A673 (cell line): ENCODE data around the gene SUPT4H1. TPM values are rescaled to one million over a fixed set of nuclear protein-coding genes. Genes with fewer than 3 reads are reported as not detected.

Experiments
- BruUV-seq: library from RNA; stranded (reverse); fragments of 400-500 nt; replicated peaks from 2 replicates; lab custom pipeline; 2021; lab: Mats Ljungman, UMichigan
- CTCF ChIA-PET: fragments of 300-600 bp; sonication (Branson Sonifier 250); formaldehyde crosslinking; loops from one replicate; lab custom pipeline; 2022; ENCODE audit warnings: antibody characterized with exemption; lab: Charles Lee
- POLR2A ChIA-PET: fragments of 300-600 bp; sonication (Branson Sonifier 250); formaldehyde crosslinking; loops from one replicate; lab custom pipeline; 2022; ENCODE audit warnings: antibody characterized with exemption; ENCODE audit not compliant: low non-redundant PET; lab: Charles Lee
- DNase-seq: peaks from one replicate; pipeline ENCODE4 v3.0.0-alpha.2; 2015; ENCODE audit warnings: low spot score
- H3K27ac ChIP-seq: fragments of 200-600 bp; sonication (generic); 2 replicates; pipeline ENCODE4 v1.5.1; 2016; ENCODE audit warnings: mixed run types, low read depth, mild to moderate bottlenecking, mixed read lengths, antibody characterized with exemption, low read length; ENCODE audit not compliant: poor library complexity, severe bottlenecking
- H3K27me3 ChIP-seq: fragments of 200-600 bp; sonication (generic); replicated peaks from 2 replicates; pipeline ENCODE4 v1.6.1; 2017; ENCODE audit warnings: mixed run types, low read depth, mild to moderate bottlenecking, mixed read lengths, antibody characterized with exemption, low read length; ENCODE audit not compliant: insufficient read depth, poor library complexity
- H3K36me3 ChIP-seq: fragments of 200-600 bp; sonication (generic); 2 replicates; pipeline ENCODE4 v1.6.1; 2016; ENCODE audit warnings: mixed run types, mild to moderate bottlenecking, mixed read lengths, antibody characterized with exemption, low read length; ENCODE audit not compliant: insufficient read depth, poor library complexity, severe bottlenecking
- H3K4me1 ChIP-seq: fragments of 200-600 bp; sonication (generic); 2 replicates; pipeline ENCODE4 v1.6.1; 2017; ENCODE audit warnings: mixed run types, mild to moderate bottlenecking, mixed read lengths, antibody characterized with exemption, low read length; ENCODE audit not compliant: insufficient read depth, poor library complexity, severe bottlenecking
- H3K4me3 ChIP-seq: fragments of 200-600 bp; sonication (generic); 2 replicates; pipeline ENCODE4 v1.5.1; 2016; ENCODE audit warnings: low read depth, mixed run types, mild to moderate bottlenecking, mixed read lengths, low read length; ENCODE audit not compliant: poor library complexity, severe bottlenecking
- H3K9me3 ChIP-seq: fragments of 200-600 bp; sonication (generic); 2 replicates; pipeline ENCODE4 v1.6.1; 2016; ENCODE audit warnings: mixed run types, low read depth, mild to moderate bottlenecking, mixed read lengths, antibody characterized with exemption, low read length; ENCODE audit not compliant: poor library complexity, severe bottlenecking
- EZH2 ChIP-seq: fragments of 200-600 bp; sonication (generic); IDR thresholded peaks from 2 replicates; pipeline ENCODE4 v1.6.1; 2017; ENCODE audit warnings: borderline replicate concordance, low read depth, mild to moderate bottlenecking, mixed read lengths, antibody characterized with exemption, low read length; ENCODE audit not compliant: poor library complexity, severe bottlenecking
- intact Hi-C: fragments of 100-400 bp; cut with micrococcal nuclease; formaldehyde crosslinking; loops from one replicate; pipeline ENCODE4 v1.10.0; 2022; ENCODE audit not compliant: unreplicated experiment
- total RNA-seq: library from RNA; stranded (reverse); gene quantifications from 2 replicates; pipeline ENCODE4 v1.2.3, GENCODE V29; 2021
- TF ChIP-seq, protein P1 (sequence below): fragments of 300-800, 200-600 bp; sonication (generic); conservative IDR thresholded peaks from 2 replicates; pipeline ENCODE4 v1.5.1; 2017; ENCODE audit warnings: low read depth, mild to moderate bottlenecking, antibody characterized with exemption, low read length, moderate library complexity, mixed read lengths

SUPT4H1 gene
- total RNA-seq, 1 experiment from 2014 or later: 106 TPM

DNA sequence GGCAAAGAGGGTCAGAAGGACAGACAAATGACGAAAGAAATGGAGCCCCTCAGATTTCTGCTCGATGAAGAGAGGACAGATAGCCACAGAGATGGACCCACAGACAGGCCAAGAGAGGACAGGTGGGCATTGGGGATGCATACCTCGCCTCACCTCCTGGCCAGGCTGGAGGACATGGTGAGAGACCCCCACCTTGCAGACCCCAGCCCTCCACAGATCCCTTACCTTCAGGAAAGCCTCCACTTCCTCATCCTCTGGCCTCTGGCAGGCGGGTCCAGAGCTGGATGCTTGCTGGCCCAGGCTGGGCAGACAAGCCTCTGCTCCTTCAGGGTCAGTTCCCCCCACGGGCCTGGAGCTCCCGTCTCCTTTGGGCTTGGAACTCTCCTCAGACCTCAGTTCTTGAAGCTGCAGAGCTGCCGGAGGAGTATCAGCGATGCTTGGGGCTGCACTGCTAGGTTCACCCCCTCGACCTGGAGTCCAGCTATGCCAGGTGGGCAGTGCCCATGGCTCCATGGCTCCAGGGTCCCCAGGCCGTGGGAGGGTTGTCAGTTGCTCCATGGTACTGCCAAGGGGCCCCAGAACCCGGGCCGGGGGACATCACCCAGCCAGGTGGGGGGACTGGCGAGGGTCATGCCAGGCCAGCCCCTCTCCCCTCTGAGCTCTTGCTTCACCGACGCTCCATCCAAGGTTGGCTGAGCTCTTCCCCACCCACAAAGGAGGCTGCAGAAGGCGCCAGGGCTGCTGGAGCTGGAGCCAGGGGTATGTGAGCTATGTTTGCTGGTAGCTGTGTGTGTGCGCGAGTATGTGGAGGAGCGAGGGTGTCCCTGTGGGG is 24.4 kb downstream of the SUPT4H1 start:
- no peak overlapping the region for H3K4me3 ChIP-seq
- BruUV-seq: no TSS peak
- TF ChIP-seq, protein P1, sequence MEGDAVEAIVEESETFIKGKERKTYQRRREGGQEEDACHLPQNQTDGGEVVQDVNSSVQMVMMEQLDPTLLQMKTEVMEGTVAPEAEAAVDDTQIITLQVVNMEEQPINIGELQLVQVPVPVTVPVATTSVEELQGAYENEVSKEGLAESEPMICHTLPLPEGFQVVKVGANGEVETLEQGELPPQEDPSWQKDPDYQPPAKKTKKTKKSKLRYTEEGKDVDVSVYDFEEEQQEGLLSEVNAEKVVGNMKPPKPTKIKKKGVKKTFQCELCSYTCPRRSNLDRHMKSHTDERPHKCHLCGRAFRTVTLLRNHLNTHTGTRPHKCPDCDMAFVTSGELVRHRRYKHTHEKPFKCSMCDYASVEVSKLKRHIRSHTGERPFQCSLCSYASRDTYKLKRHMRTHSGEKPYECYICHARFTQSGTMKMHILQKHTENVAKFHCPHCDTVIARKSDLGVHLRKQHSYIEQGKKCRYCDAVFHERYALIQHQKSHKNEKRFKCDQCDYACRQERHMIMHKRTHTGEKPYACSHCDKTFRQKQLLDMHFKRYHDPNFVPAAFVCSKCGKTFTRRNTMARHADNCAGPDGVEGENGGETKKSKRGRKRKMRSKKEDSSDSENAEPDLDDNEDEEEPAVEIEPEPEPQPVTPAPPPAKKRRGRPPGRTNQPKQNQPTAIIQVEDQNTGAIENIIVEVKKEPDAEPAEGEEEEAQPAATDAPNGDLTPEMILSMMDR: no peak
- TF ChIP-seq EZH2: no peak
- ChIA-PET CTCF (no interaction called here), POLR2A (no interaction called here)
- no peak overlapping the region for H3K27ac ChIP-seq
- intact Hi-C loops: no loop called here
- H3K36me3 ChIP-seq: no peaks in the 10 kb centered on the region
- no peak for DNase-seq
- H3K9me3 ChIP-seq: no peaks in the 10 kb centered on the region
- H3K4me1 ChIP-seq: peaks cover 15% of the 10 kb centered on the region
- H3K27me3 ChIP-seq: no peaks in the 10 kb centered on the region

DNA sequence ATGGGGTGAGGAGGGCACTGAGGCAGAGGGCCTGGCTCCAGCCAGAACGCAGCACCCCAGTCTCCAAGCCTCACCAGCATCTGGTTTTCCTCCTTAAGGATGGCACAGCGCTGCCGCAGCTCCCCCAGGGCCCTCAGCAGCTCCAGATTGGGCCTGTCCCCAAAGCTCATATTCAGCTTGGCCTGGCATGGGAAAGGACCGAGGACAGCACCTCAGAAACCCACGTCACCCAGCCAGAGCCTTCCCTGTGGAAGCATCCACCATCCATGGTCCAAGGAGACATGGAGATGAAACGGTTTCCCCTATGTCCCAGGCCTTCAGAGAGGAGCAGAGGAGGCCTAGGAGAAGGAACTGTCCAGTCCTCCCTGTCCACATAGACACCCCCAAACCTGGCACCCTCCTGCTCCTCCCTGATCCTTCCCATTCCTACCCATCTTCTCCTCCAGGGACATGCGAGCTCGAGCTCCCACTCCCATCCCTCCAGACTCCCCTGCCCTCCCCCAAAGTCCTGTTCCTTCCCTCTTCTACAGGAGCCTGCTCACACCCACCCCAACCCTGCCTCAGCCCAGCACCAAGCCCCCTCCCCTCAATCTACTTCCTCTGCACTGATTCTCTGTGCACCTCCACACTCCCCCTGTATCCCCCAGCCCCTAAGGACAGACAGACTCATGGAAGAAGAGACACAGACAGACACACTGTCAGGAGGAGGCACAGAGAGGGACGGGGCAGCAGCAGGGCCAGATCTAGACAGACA is 25.2 kb downstream of the SUPT4H1 start:
- DNase-seq: no peak
- H3K27me3 ChIP-seq: no peaks in the 10 kb centered on the region
- TF ChIP-seq, protein P1: no peak
- TF ChIP-seq EZH2: no peak
- intact Hi-C loops: no loop called here
- no peak overlapping the region for H3K27ac ChIP-seq
- BruUV-seq: no TSS peak
- H3K4me1 ChIP-seq: peaks cover 15% of the 10 kb centered on the region
- POLR2A ChIA-PET: no interaction called here
- H3K9me3 ChIP-seq: no peaks in the 10 kb centered on the region
- no peak overlapping the region for H3K4me3 ChIP-seq
- no peaks in the 10 kb centered on the region for H3K36me3 ChIP-seq
- CTCF ChIA-PET: interaction anchor here (1.3 kb wide), 1 partner anchor 9 kb away, joined by 4 read pairs; no protein-coding TSS in a partner anchor

DNA sequence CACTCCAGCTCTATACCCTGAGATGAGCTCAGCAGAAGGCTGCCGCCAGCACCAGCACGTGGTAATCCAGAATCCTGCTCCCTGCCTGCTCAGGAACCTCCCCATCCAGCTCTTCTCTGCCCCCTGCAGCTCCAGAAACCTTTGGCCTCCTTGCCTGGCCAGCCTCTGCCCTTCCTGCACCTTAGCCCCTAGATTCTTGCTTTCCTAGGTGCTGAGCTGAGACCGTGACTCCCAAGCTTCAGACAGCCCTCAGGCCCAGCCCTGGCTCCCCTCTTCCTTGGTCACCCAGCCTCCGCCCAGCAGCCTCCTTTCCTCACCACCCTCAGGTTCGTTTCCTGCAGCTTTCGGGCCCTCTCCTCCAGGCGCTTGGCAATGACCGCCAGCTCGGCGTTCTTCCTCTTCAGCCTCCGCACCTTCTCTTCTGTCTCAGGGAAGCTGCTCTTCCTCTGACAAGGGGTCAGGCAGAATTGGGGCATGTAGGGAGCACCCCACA is 26.0 kb downstream of the SUPT4H1 start:
- Histone ChIP-seq H3K4me3 (no peak overlapping the region), H3K36me3 (no peaks in the 10 kb centered on the region), H3K4me1 (peaks cover 9% of the 10 kb centered on the region), H3K9me3 (no peaks in the 10 kb centered on the region), H3K27me3 (no peaks in the 10 kb centered on the region), H3K27ac (no peak overlapping the region)
- DNase-seq: no peak
- intact Hi-C loops: no loop called here
- no TSS peak for BruUV-seq
- TF ChIP-seq EZH2: no peak
- TF ChIP-seq, protein P1: no peak
- ChIA-PET POLR2A (no interaction called here), CTCF (interaction anchor here (1.3 kb wide), 1 partner anchor 9 kb away, joined by 4 read pairs; no protein-coding TSS in a partner anchor)
